HG02798 (cell line): Measurements from ENCODE around the gene SLC25A11.

Experiments
- ATAC-seq: cut with Tn5 transposase; IDR thresholded peaks from one replicate; pipeline ENCODE4 v1.9.1; 2021; ENCODE audit warnings: mild to moderate bottlenecking; ENCODE audit not compliant: unreplicated experiment, poor library complexity

SLC25A11 gene

DNA sequence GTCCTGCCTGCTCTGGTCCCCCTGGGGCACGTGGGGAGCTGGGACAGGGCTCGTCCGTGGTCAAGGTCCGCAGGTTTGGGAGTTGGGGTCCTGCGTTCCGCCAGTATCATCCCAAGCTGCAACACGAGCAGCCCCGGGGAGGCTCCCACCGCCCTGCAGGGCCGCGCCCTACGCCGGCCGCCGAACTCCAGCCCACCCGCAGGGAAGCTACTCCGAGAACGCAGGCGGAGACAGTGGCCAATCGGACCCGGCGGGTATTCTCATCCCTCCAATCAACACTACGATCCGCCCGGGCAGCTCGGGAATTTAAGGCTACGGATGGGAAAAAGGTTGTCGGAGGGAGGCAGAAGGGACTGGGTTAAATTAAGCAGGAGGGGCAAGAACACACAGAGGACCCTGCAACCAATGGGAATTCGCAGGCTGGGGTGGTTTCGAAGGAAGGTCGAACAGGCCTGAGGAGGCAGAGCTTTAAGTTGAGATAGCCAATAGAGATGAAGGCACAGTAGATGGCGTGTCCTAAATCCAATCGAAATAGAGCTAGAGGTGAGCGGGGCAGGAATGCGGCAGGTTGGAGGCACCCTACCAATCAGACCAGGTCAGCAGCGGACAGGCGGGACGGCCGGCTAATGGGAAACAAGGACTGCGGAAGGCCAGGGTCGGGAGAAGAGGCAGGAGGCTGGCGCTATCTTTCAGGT lies 27.1 kb upstream of the SLC25A11 start:
- peak; percentile 87 for ATAC-seq

DNA sequence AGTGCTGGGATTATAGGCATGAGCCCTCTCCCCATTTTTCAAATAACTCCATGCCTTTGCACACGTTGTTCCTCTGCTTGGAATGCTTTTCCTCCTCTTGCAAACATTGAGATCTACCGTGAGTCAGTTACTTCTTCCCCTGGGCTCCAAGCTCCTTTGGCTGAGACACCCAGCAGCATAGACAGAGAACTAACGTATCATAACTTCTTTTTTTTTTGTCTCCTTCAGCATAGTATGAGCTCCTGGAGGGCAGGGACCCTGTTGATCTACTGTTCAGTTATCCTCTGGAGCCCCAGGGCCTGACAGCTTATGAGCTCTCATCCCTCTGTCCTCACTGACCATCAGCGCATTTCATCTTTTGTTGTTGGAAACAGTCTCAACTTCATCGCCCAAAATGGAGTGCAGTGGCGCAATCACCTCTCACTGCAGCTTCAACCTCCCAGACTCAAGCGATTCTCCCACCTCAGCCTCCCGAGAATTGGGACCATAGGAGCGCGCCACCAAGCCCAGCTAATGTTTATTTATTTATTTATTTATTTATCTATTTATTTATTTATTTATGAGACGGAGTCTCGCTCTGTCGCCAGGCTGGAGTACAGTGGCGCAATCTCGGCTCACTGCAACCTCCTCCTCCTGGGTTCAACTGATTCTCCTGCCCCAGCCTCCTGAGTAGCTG lies 25.6 kb upstream of the SLC25A11 start:
- no peak for ATAC-seq

- ATAC-seq = no peak
Measured at GRCh38 chr17:4960279-4960922, 20.6 kb upstream of the SLC25A11 start.

DNA sequence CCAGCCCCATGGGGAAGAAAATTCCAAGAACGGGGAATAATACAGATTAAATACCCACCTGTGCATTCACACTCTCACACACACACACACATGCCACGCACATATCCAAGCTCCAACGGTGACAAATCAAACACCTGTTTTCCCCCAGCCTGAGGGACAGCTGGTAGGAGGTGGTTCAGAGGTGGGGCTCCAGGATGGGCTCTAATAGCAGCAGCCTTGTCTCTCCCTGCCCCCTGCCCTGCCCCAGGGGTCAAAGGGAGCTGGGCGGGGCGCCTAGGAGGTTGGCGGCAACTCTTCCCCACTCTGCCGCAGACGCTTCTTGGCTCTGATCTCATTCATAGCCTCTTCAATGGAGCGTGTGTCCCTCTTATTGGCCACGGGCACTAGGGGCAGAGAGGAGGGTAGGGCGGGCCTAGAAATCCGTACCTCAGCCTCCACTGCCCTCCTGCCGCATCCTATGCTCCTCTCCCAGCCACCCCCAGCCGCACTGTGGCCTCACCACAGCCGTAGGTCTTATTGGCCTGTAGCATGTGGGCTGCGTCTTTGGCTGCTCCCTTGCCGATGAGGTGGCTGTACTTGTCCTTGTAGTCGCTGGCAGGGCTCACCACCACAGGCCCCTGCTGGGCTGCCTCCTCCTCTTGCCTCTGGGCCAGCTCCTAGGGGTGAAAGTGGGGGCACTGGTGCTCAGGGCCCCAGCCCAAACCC lies 19.6 kb upstream of the SLC25A11 start:
- ATAC-seq = no peak

DNA sequence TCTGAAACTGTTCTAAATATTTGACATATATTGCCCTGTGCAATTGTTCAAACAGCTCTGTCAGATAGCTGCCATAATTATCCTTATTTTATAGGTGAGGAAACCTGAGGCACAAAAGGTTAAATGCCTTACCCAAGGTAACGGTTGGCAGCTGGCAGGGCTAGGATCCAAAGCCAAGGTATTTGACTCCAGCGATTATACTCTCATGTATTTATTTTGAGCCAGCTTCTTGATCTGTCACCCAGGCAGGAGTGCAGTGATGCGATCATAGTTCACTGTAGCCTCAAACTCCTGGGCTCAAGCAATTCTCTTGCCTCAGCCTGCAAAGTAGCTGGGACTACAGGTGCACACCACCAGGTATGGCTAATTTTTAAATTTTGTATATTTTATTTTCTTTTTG lies 18.3 kb upstream of the SLC25A11 start:
- no peak for ATAC-seq

DNA sequence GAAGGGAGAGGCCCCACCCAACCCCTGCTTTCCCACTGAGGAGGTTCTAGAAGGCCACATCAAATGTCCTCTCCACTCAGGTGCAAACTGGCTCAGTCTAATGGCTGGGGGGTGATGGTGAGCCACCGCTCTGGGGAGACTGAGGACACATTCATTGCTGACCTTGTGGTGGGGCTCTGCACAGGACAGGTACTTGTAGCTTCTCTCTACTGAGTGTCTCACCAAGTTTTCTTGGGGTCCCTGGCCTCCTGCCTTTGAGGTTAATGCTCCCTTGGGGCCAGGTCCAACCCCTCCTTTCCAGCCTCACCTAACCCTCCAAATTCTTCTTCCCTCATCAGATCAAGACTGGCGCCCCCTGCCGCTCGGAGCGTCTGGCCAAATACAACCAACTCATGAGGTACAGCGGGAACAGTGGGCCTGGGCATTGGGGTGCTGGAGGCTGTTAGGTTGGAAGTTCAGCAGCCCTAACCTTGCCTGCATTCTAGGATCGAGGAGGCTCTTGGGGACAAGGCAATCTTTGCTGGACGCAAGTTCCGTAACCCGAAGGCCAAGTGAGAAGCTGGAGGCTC lies 16.7 kb upstream of the SLC25A11 start:
- ATAC-seq = no peak

GRCh38 chr17:4955091-4955490 lies 15.2 kb upstream of the SLC25A11 start:
- no peak for ATAC-seq

DNA sequence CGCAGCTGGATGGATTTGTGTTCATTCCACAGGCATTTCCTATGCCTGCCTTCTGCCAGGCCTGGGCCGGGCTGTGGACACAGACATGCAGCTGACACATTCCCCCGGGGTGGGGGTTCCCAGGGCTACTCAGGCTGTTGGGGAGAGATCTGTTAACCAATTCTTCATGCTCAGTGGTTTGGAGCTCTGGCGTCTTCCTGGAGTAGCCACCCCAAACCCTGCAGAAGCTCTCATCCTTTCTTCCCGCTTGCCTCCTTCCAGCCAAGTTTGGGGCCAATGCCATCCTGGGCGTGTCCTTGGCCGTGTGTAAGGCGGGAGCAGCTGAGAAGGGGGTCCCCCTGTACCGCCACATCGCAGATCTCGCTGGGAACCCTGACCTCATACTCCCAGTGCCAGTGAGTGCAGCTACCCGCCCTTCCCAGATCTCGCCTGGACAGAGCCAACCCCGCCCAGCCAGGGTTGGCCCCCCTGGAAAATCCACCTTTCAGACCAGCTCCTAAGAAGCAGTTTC lies 13.7 kb upstream of the SLC25A11 start:
- no peak for ATAC-seq

DNA sequence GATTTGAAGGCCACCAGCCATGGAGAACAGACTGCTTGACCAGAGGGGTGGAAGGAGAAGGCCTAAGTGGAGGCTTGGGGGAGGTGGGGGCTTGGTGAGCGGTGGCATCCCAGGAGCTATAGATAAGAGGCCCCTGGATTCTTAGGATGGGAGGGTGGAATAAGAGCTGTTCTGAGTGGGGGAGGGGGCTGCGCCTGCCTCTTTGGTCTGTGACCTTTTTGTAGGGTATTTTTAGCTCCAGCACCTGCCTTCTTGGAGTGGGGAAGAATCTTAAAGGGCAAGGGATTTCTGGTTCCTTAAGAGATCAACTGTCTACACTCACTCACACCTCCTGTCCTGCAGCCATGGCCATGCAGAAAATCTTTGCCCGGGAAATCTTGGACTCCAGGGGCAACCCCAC lies 11.6 kb upstream of the SLC25A11 start:
- ATAC-seq = no peak

GRCh38 chr17:4950746-4951204 lies 10.9 kb upstream of the SLC25A11 start, which contains the start of gene ENO3:
ENO3 (plus strand) TSS chr17:4951119; CDS start chr17:4951830, 711 bp downstream.
- no peak for ATAC-seq

DNA sequence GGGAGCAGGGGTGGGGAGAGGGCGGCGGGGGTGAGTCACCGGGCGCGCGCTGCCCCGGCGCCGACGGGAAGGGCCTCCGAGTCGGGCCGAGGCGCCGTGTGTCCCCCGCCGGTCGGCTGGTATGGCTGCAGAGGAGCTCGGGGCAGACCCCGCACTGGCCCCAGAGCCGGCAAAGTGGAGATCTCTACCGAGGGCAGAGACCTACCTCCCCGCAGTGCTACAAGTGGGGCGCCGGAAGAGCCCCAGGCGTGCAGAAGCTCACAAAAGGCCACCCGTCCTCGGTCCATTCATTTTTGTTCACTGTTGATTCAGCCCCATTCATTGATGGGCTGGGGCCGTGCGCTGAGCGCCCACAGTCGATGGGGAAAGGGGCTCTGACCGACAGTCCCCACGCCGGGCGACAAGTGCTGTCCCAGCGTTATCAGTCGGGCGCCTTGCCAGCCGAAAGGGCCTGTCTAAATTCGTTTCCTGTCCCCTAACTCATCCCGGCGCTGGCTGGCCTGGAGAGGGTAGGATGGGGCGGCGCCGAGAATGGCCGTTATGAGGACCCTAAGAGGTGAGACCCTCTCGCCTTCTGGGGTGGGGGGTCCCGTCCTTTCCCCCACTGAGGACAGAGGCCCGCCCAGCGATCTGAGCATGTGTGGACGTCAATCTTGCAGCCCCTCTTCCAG lies 10.4 kb upstream of the SLC25A11 start:
- ATAC-seq = peak; percentile 9

- ATAC-seq = peak; percentile 32
Measured at GRCh38 chr17:4949321-4950074, 9.7 kb upstream of the SLC25A11 start.

GRCh38 chr17:4948931-4949320 lies 9.1 kb upstream of the SLC25A11 start:
- peak; percentile 50 for ATAC-seq

DNA sequence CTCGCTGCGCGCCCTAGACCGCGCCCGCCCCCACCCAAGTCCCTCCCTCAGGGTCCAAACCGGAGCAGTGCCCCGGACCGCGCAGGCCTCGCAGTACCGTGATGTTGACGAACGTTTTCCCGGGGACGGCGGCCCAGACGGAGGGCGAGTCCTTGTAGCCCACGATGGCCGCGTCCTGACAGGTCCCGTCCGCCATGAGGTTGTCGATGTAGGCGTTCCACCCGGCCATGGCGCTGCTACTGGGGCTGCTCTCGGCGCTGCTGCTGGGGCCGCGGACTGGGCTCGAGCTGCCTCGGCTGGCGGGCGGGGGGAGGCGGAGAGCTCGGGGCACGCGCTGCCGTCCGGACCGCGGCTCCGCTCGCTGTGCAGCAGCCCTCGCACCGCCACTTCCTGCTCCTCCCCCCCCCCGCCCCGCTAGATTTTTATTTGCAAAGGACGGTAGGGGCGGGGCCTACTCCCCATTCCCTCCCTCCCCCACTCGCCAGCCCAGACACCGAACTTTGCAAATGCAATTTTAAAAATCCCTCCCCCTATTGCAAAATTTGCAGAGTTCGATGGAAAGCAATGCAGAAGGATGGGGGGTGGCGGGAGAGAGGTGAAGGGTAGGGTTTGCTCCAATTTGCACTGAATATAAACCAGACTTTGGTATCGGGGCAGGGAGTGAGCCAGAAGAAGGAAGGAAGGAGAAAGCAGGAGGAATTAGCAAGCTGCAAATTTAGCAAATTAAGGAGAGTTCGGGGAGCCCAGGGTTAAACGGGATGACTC lies 8.5 kb upstream of the SLC25A11 start, which contains the start of gene PFN1:
Gene PFN1 (minus strand): TSS at position 365 of the 765 bp plus-strand sequence. CDS start 136 bp downstream, at position 229.
- peak; percentile 20 for ATAC-seq

- ATAC-seq = peak; percentile 20
Measured at GRCh38 chr17:4947411-4948165, 7.7 kb upstream of the SLC25A11 start.

- ATAC-seq = no peak
Measured at GRCh38 chr17:4947010-4947410, 7.2 kb upstream of the SLC25A11 start.

GRCh38 chr17:4946312-4946976 lies 6.6 kb upstream of the SLC25A11 start:
- ATAC-seq = no peak
